H7 (cell line): ENCODE data around the gene HIVEP3. TPM values are rescaled to one million over a fixed set of nuclear protein-coding genes. Genes with fewer than 3 reads are reported as not detected.
A peak's percentile ranks its signal among the peaks of the same experiment; 100 is the strongest.

ENCODE experiments used
- DNase-seq: peaks from one replicate; pipeline ENCODE4 v3.0.0; 2012
- H3K27me3 ChIP-seq: 2 replicates; pipeline ENCODE4 v1.6.0; 2011; ENCODE audit warnings: mild to moderate bottlenecking, low read length; ENCODE audit not compliant: control insufficient read depth, insufficient read depth
- H3K36me3 ChIP-seq: replicated peaks from 2 replicates; pipeline ENCODE4 v1.5.1; 2011; ENCODE audit warnings: low read length; ENCODE audit not compliant: control insufficient read depth, insufficient read depth
- H3K4me3 ChIP-seq: 2 replicates; pipeline ENCODE4 v1.5.1; 2011; ENCODE audit warnings: low read depth, mild to moderate bottlenecking, control low read depth, low read length, moderate library complexity; ENCODE audit not compliant: insufficient read depth
- total RNA-seq: library from RNA; depleted of rRNA; stranded (reverse); fragments of >200 nt; shearing (Covaris generic); gene quantifications from 2 replicates; pipeline ENCODE4 v1.2.3, GENCODE V29; 2014

HIVEP3 gene
- total RNA-seq, 1 experiment from 2014 or later, result 1.8 TPM

DNA sequence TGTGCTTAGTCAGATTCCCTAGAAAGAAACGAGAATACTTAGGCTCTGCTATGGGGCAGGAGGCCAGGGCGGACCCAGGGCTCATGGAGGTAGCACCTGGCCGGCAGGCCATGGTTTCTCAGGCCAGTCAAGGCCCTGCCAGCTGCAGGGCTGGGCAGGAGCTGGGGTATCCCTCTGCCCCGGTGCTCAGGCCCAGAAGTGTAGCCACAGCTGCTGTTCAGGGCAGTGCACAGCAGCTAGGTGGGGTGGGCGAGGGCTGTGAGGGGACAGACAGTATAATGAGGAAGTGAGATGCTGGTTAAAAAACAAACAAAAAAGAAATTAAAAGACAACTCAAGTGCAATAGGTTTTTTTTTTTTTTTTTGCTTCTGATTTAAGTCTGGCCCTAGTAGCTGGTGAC, 400.3 kb downstream of the HIVEP3 start:
- peaks cover 2% of the 10 kb centered on the region; the same call in 1 of the 2 replicates for H3K27me3 ChIP-seq
- no peak for DNase-seq
- H3K4me3 ChIP-seq, result no peak overlapping the region
- no peaks in the 10 kb centered on the region for H3K36me3 ChIP-seq

DNA sequence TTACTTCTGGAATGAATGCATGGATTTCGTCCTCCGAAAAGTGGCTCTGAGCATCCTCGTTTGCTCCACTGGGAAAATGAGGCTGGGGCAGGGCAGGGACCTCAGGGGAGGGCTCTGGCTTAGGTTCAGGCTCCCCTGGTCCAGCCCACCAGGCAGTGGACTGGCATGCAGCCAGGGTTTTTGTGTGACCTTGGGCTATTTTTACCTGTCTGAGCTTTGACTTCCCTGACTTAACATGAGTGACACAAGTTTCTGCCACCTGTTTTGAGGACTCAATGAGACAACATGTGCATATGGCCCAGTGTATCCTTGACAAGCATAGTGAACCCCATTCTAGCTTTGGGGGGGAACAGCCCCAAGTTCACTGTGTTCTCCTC, 401.7 kb downstream of the HIVEP3 start:
- Histone ChIP-seq H3K36me3 (no peaks in the 10 kb centered on the region), H3K4me3 (no peak overlapping the region), H3K27me3 (peaks cover 2% of the 10 kb centered on the region; the same call in 1 of the 2 replicates)
- no peak for DNase-seq

GRCh38 chr1:41516168-41517061, 402.3 kb downstream of the HIVEP3 start:
- peak; percentile 99 for DNase-seq

GRCh38 chr1:41515778-41516167, 402.9 kb downstream of the HIVEP3 start:
- DNase-seq, result no peak
- no peak overlapping the region for H3K4me3 ChIP-seq
- H3K27me3 ChIP-seq, result peaks cover 2% of the 10 kb centered on the region; the same call in 1 of the 2 replicates
- H3K36me3 ChIP-seq, result no peaks in the 10 kb centered on the region

More at GRCh38 chr1:41516168-41517061, 402.3 kb downstream of the HIVEP3 start:
- Histone ChIP-seq H3K27me3 (peaks cover 2% of the 10 kb centered on the region; the same call in 1 of the 2 replicates), H3K4me3 (peak overlapping the region; percentile 30), H3K36me3 (no peaks in the 10 kb centered on the region)

- no peak overlapping the region for H3K4me3 ChIP-seq
- DNase-seq, result peak; percentile 79
- H3K27me3 ChIP-seq, result peaks cover 2% of the 10 kb centered on the region; the same call in 1 of the 2 replicates
- H3K36me3 ChIP-seq, result no peaks in the 10 kb centered on the region
Observed at GRCh38 chr1:41515131-41515678, 403.5 kb downstream of the HIVEP3 start.

DNA sequence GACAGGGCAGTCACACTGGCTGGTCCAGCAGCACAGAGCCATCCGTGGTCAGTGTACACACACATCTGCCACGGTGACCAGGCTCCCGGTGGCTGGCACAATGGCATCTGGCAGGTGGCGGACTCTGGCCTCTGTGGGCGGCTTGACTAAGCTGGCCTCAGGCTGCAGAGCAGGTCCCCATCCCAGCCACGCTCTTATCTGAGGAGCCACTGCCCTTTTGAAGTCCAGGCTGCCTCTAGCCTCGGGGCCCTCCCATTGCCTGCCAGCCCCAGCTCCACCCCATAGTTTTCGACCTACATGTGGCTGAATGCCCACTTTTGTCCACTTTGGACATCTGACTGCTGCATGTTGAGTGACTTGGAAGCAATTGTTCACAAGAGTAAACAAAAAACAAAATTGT, 404.3 kb downstream of the HIVEP3 start:
- H3K36me3 ChIP-seq, result no peaks in the 10 kb centered on the region
- H3K4me3 ChIP-seq, result no peak overlapping the region
- H3K27me3 ChIP-seq, result peaks cover 2% of the 10 kb centered on the region; the same call in 1 of the 2 replicates
- DNase-seq, result no peak

GRCh38 chr1:41513383-41513735, 405.4 kb downstream of the HIVEP3 start:
- DNase-seq, result peak; percentile 97
- H3K36me3 ChIP-seq, result no peaks in the 10 kb centered on the region
- H3K27me3 ChIP-seq, result peaks cover 2% of the 10 kb centered on the region; the same call in 1 of the 2 replicates
- no peak overlapping the region for H3K4me3 ChIP-seq

GRCh38 chr1:41512701-41513382, 405.9 kb downstream of the HIVEP3 start:
- H3K4me3 ChIP-seq, result no peak overlapping the region
- H3K27me3 ChIP-seq, result peaks cover 2% of the 10 kb centered on the region; the same call in 1 of the 2 replicates
- no peaks in the 10 kb centered on the region for H3K36me3 ChIP-seq
- no peak for DNase-seq

- no peak for DNase-seq
- no peak overlapping the region for H3K4me3 ChIP-seq
- no peaks in the 10 kb centered on the region for H3K27me3 ChIP-seq
- no peaks in the 10 kb centered on the region for H3K36me3 ChIP-seq
Observed at GRCh38 chr1:41511239-41511540, 407.5 kb downstream of the HIVEP3 start.

DNA sequence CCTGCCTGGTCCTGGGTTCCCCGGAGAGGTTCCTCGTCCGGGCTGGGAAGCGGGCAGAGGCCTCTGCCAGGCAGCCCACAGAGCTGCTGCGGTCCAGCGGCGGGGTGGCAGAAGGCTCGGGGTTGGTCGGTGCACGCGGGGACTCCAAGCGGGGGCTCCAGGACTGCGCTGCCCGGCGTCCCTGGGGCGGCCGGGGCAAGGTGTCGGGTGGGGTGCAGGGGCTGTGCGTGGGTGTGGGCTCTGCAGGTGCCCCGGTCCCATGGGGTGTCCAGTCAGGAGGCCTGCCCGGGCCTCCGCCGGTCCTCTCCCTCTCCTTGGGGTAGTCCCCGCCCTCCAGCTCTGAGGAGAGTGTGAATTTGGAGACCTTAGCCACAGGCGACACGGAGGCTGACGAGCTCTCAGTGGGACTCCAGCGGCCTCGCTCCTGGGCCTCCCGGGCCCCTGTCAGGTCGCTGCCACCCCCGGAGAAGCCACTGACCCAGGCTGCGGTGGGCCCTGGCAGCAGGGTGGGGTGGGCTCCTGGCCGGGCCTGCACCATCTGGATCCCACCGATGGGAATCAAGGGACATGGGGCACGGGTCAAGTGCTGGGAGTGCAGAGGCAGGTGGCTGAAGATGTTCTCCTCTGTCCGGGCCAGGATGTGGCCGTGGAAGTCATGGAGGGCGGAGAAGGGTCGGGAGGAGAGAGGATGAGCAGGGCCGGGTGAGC, 408.0 kb downstream of the HIVEP3 start:
- DNase-seq, result no peak
- Histone ChIP-seq H3K27me3 (no peaks in the 10 kb centered on the region), H3K36me3 (no peaks in the 10 kb centered on the region), H3K4me3 (no peak overlapping the region)

- DNase-seq, result no peak
- Histone ChIP-seq H3K27me3 (no peaks in the 10 kb centered on the region), H3K4me3 (no peak overlapping the region), H3K36me3 (no peaks in the 10 kb centered on the region)
Observed at GRCh38 chr1:41509270-41509671, 409.5 kb downstream of the HIVEP3 start.

- no peaks in the 10 kb centered on the region for H3K36me3 ChIP-seq
- DNase-seq, result no peak
- H3K27me3 ChIP-seq, result no peaks in the 10 kb centered on the region
- H3K4me3 ChIP-seq, result no peak overlapping the region
Observed at GRCh38 chr1:41508290-41508689, 410.4 kb downstream of the HIVEP3 start.

- no peaks in the 10 kb centered on the region for H3K27me3 ChIP-seq
- no peaks in the 10 kb centered on the region for H3K36me3 ChIP-seq
- no peak overlapping the region for H3K4me3 ChIP-seq
- no peak for DNase-seq
Observed at GRCh38 chr1:41507836-41508235, 410.9 kb downstream of the HIVEP3 start.

DNA sequence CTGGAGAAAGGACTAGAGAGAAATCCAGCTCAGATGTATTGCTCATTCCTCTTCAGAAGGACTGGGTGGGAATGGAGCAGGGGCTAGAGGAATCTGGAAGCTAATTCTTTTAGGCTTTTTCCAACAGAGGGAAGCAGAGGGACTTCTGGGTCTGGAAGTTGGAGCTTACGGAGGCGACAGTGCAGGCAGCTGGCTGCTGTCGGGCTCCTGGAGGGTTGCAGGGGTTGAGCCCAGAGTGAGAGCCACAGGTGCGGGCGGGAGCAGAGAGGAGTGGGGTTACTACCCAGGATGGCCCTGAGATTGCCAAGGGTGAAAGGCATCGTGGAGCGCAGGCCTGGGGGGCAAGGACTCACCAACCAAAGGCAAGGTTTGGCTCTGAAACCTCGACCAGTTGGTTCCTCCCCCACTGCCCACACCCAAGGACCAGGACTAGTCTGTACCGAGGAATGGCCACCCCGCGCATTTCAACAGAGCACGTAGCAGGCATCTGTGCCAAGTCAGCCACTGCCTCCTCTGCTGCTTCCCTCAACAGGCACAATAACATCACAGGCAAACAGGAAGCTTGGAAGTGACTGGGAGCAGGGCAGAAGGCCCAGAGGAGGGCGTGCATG, 411.5 kb downstream of the HIVEP3 start:
- no peaks in the 10 kb centered on the region for H3K27me3 ChIP-seq
- H3K4me3 ChIP-seq, result no peak overlapping the region
- H3K36me3 ChIP-seq, result no peaks in the 10 kb centered on the region
- DNase-seq, result no peak
